Uterus (tissue), 4 donors: ENCODE measurements around the gene ARID1B. TPM values are rescaled to one million over a fixed set of nuclear protein-coding genes. Genes with fewer than 3 reads are reported as not detected.

Source experiments
- DNase-seq, 2 donors: peaks; one replicate each; pipeline ENCODE4 v3.0.0-alpha.2; 2019 to 2020
- H3K27ac ChIP-seq, 2 donors: fragments of 200-600 bp; sonication (generic); 1 replicate in 1 of 2; 2 replicates in 1 of 2; pipeline ENCODE4 v1.5.1; 2016 to 2018
- H3K27me3 ChIP-seq, 2 donors: fragments of 200-600 bp; sonication (generic); one replicate each; pipeline ENCODE4 v1.5.1; 2018 to 2019; ENCODE audit warnings: control low read depth in 1 of 2
- H3K36me3 ChIP-seq, 2 donors: fragments of 200-600 bp; sonication (generic); one replicate each; pipeline ENCODE4 v1.5.1; 2019; ENCODE audit warnings: control low read depth in 1 of 2
- H3K4me1 ChIP-seq, 2 donors: fragments of 200-600 bp; sonication (generic); one replicate each; pipeline ENCODE4 v1.5.1; 2018 to 2019; ENCODE audit warnings: control low read depth in 1 of 2
- H3K4me3 ChIP-seq, 2 donors: fragments of 200-600 bp; sonication (generic); 1 replicate in 1 of 2; 2 replicates in 1 of 2; pipeline ENCODE4 v1.5.1; 2018 to 2019; ENCODE audit warnings: mild to moderate bottlenecking in 1 of 2
- H3K9me3 ChIP-seq, 2 donors: fragments of 200-600 bp; sonication (generic); one replicate each; pipeline ENCODE4 v1.5.1; 2019; ENCODE audit warnings: control low read depth in 1 of 2
- POLR2A ChIP-seq, 2 donors: fragments of 450-650 bp; IDR thresholded peaks; one replicate each; pipeline ENCODE4 v1.6.1; 2016; ENCODE audit warnings: antibody characterized with exemption in 2 of 2, mild to moderate bottlenecking in 1 of 2, moderate library complexity in 1 of 2
- intact Hi-C: fragments of 100-400 bp; cut with DNase I; formaldehyde crosslinking; loops from one replicate; pipeline ENCODE4 v1.15.1; 2023; ENCODE audit warnings: low total_unique reads
- total RNA-seq, 4 donors: library from RNA; depleted of rRNA in 3 of 4; stranded (reverse); fragments of >200 nt in 3 of 4; gene quantifications; one replicate each; pipeline versions ENCODE4 v1.1.0 to v1.2.4, GENCODE V29; 2014 to 2023
- TF ChIP-seq, protein P1 (sequence below), 4 experiments: fragments of 200-600 bp in 2 of 4; fragments of 450-650 bp in 2 of 4; sonication (generic) in 2 of 4; IDR thresholded peaks; one replicate each; pipeline ENCODE4 v1.5.1; 2016 to 2019; ENCODE audit warnings: antibody characterized with exemption in 4 of 4, mild to moderate bottlenecking in 2 of 4, moderate library complexity in 1 of 4
- donor health status: DM: yes; HTN: yes; CAD: no.

ARID1B gene
- total RNA-seq, 4 donors from 2014 or later: 63.8 to 198 (median 125) TPM

- Histone ChIP-seq H3K4me1 (no peaks in the 10 kb centered on the region), H3K27me3 (no peaks in the 10 kb centered on the region), H3K36me3 (no peaks in the 10 kb centered on the region), H3K4me3 (no peak overlapping the region), H3K27ac (peak overlapping the region in 1 of 2 donors; percentile 17), H3K9me3 (no peaks in the 10 kb centered on the region)
- no peak for TF ChIP-seq POLR2A (IDR thresholded peaks at IDR 0.05)
- TF ChIP-seq, protein P1, sequence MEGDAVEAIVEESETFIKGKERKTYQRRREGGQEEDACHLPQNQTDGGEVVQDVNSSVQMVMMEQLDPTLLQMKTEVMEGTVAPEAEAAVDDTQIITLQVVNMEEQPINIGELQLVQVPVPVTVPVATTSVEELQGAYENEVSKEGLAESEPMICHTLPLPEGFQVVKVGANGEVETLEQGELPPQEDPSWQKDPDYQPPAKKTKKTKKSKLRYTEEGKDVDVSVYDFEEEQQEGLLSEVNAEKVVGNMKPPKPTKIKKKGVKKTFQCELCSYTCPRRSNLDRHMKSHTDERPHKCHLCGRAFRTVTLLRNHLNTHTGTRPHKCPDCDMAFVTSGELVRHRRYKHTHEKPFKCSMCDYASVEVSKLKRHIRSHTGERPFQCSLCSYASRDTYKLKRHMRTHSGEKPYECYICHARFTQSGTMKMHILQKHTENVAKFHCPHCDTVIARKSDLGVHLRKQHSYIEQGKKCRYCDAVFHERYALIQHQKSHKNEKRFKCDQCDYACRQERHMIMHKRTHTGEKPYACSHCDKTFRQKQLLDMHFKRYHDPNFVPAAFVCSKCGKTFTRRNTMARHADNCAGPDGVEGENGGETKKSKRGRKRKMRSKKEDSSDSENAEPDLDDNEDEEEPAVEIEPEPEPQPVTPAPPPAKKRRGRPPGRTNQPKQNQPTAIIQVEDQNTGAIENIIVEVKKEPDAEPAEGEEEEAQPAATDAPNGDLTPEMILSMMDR (IDR thresholded peaks at IDR 0.05): no peak
- intact Hi-C loops: no loop called here
- DNase-seq: no peak
These were observed 102.4 kb downstream of the ARID1B start for GRCh38 chr6:156879591-156879990.

- no peak for DNase-seq
- no peak overlapping the region for H3K4me3 ChIP-seq
- no peak overlapping the region for H3K27ac ChIP-seq
- TF ChIP-seq, protein P1 (IDR thresholded peaks at IDR 0.05): no peak
- no peak for TF ChIP-seq POLR2A (IDR thresholded peaks at IDR 0.05)
- H3K27me3 ChIP-seq: no peaks in the 10 kb centered on the region
- intact Hi-C loops: no loop called here
- no peaks in the 10 kb centered on the region for H3K4me1 ChIP-seq
- H3K9me3 ChIP-seq: no peaks in the 10 kb centered on the region
- no peaks in the 10 kb centered on the region for H3K36me3 ChIP-seq
These were observed 103.7 kb downstream of the ARID1B start for GRCh38 chr6:156880913-156881312.

- Histone ChIP-seq H3K4me1 (no peaks in the 10 kb centered on the region), H3K9me3 (no peaks in the 10 kb centered on the region), H3K27ac (no peak overlapping the region), H3K36me3 (no peaks in the 10 kb centered on the region), H3K27me3 (no peaks in the 10 kb centered on the region), H3K4me3 (no peak overlapping the region)
- no peak for DNase-seq
- TF ChIP-seq, protein P1 (IDR thresholded peaks at IDR 0.05): no peak
- no peak for TF ChIP-seq POLR2A (IDR thresholded peaks at IDR 0.05)
- intact Hi-C loops: no loop called here
These were observed 104.8 kb downstream of the ARID1B start for GRCh38 chr6:156881687-156882629.

DNA sequence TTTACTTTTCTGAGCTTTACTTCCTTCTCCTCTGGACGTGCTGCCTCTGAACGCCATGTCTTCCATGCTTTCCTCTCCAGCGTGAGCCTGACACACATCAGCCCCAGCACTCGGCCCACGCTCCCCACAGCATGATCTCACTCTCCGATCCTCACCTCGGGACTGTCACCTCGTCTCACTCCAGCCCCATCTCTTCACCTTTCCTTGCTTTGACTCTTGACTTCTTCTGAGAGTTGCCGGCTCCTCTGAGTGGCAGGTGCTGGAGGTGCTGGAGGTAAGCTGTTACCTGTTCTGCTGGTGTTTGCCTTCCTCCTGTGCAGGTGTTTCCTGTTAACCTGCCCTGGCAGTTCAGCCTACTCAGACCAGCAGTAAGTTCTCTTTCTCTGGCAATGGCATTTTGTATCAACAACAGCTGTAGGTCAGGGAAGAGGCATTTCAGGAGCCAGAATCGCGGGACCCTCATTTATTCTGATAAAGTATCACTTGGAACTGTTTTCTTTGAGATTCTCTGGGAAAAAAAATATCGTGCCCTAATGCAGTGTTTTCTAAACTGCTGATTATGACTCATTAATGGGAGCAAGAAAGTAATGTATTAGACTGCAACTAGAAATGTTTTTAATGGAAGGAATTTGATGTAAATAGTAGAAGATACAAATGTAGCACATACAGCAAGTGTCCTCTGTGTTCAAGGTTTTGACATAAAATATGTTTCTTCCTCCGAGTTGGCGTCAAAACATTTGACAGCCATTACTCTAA is 106.5 kb downstream of the ARID1B start:
- H3K4me3 ChIP-seq: no peak overlapping the region
- H3K4me1 ChIP-seq: peaks cover 0 to 4% of the 10 kb centered on the region in 2 donors
- no peaks in the 10 kb centered on the region for H3K27me3 ChIP-seq

More for the DNA sequence above, 106.5 kb downstream of the ARID1B start:
- Histone ChIP-seq H3K9me3 (no peaks in the 10 kb centered on the region), H3K27ac (no peak overlapping the region), H3K36me3 (no peaks in the 10 kb centered on the region)
- intact Hi-C loops: no loop called here
- no peak for DNase-seq
- TF ChIP-seq POLR2A (IDR thresholded peaks at IDR 0.05): no peak
- TF ChIP-seq, protein P1 (IDR thresholded peaks at IDR 0.05): no peak
